ENCODE results near the gene TCF21.

DNA sequence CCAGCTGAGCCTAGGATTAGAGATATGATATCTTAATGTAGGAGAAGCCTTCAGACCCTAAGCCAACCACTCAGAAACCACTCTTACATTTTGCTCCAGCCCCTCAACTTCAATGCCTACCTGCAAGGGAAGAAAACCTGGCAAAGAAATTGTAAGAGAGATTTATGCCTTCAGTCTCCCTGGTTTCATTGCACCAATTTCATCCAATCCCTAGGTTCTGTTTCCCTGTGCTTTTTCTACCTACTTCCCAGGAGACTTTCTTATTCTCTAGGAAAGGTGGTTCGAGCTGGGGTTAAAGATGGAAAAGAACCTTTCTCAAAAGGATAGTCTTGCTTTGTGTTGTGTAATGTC, 1.1 kb upstream of the TCF21 start:
- TF ChIP-seq CTCF (IDR thresholded peaks at IDR 0.05) (no peak), POLR2A (IDR thresholded peaks at IDR 0.05) (no peak)
